HepG2 (cell line): Measurements from ENCODE around the gene KLF15. TPM values are rescaled to one million over a fixed set of nuclear protein-coding genes. Genes with fewer than 3 reads are reported as not detected.

Source experiments
- ATF5 ChIP-seq: sonication (generic); formaldehyde crosslinking; IDR thresholded peaks from 2 replicates; pipeline ENCODE4 v1.4.0; 2020; ENCODE audit warnings: mild to moderate bottlenecking, low read depth, missing genetic modification reagents
- HOXA5 ChIP-seq: sonication (generic); formaldehyde crosslinking; IDR thresholded peaks from 2 replicates; pipeline ENCODE4 v1.4.0; 2020; ENCODE audit warnings: missing genetic modification reagents
- NONO ChIP-seq, 2 experiments: fragments of 450-650 bp in 1 of 2; sonication (generic) in 1 of 2; formaldehyde crosslinking in 1 of 2; IDR thresholded peaks in 1 of 2; conservative IDR thresholded peaks in 1 of 2; 2 replicates each; pipeline versions ENCODE4 v1.6.1 to v1.8.0; 2017 to 2022; ENCODE audit warnings: mild to moderate bottlenecking in 1 of 2, missing genetic modification reagents in 1 of 2, moderate library complexity in 1 of 2
- NR2C2 ChIP-seq: sonication (generic); formaldehyde crosslinking; IDR thresholded peaks from 2 replicates; pipeline ENCODE4 v1.4.0; 2020; ENCODE audit warnings: missing genetic modification reagents, mild to moderate bottlenecking, moderate library complexity, borderline replicate concordance
- PBX2 ChIP-seq: IDR thresholded peaks from 2 replicates; pipeline ENCODE4 v1.6.1; 2016; ENCODE audit warnings: control low read depth
- SNAPC2 ChIP-seq: sonication (generic); formaldehyde crosslinking; IDR thresholded peaks from 2 replicates; pipeline ENCODE4 v1.8.1; 2022; ENCODE audit warnings: mild to moderate bottlenecking, missing genetic modification reagents
- THAP8 ChIP-seq: sonication (generic); formaldehyde crosslinking; IDR thresholded peaks from 2 replicates; pipeline ENCODE4 v1.5.1; 2020; ENCODE audit warnings: missing genetic modification reagents, mild to moderate bottlenecking, borderline replicate concordance
- ZBTB20 ChIP-seq: sonication (generic); formaldehyde crosslinking; IDR thresholded peaks from 2 replicates; pipeline ENCODE4 v1.8.1; 2023; ENCODE audit warnings: missing genetic modification reagents, low read depth, mild to moderate bottlenecking, borderline replicate concordance
- ZNF577 ChIP-seq: sonication (generic); formaldehyde crosslinking; IDR thresholded peaks from 2 replicates; pipeline ENCODE4 v1.4.0; 2020; ENCODE audit warnings: mild to moderate bottlenecking, low read depth, missing genetic modification reagents, borderline replicate concordance
- ZNF616 ChIP-seq: sonication (generic); formaldehyde crosslinking; IDR thresholded peaks from 2 replicates; pipeline ENCODE4 v1.5.0; 2020; ENCODE audit warnings: low read depth, mild to moderate bottlenecking, missing genetic modification reagents
- polyA plus RNA-seq, 8 experiments: library from polyadenylated mRNA; depleted of rRNA in 3 of 8; stranded (reverse) in 7 of 8; unstranded in 1 of 8; fragments of >200 nt; fragmentation: Illumina TruSeq in 4 of 8; extraction: Trizol in 4 of 8; gene quantifications; 2 replicates each; pipeline versions ENCODE4 v1.2.1 to v1.2.3, GENCODE V29; 2011 to 2016; ENCODE audit warnings: low read depth in 4 of 8, missing spikeins in 1 of 8, mixed read lengths in 1 of 8; ENCODE audit not compliant: insufficient read depth in 1 of 8
- total RNA-seq, 5 experiments: library from RNA; depleted of rRNA; stranded (reverse); fragments of >200 nt; fragmentation: Illumina TruSeq; extraction: Trizol; gene quantifications; 2 replicates each; pipeline ENCODE4 v1.2.3, GENCODE V29; 2016; ENCODE audit warnings: low read depth in 1 of 5
- TF ChIP-seq, protein P1 (sequence below): sonication (generic); formaldehyde crosslinking; IDR thresholded peaks from 2 replicates; pipeline ENCODE4 v1.4.0; 2020; ENCODE audit warnings: mild to moderate bottlenecking, missing genetic modification reagents, borderline replicate concordance
- TF ChIP-seq, protein P2 (sequence below): sonication (generic); formaldehyde crosslinking; IDR thresholded peaks from 2 replicates; pipeline ENCODE4 v1.8.0; 2022; ENCODE audit warnings: mild to moderate bottlenecking, missing genetic modification reagents; ENCODE audit not compliant: insufficient replicate concordance
- TF ChIP-seq, protein P3 (sequence below): sonication (generic); formaldehyde crosslinking; IDR thresholded peaks from 2 replicates; pipeline ENCODE4 v1.5.0; 2020; ENCODE audit warnings: missing genetic modification reagents
- TF ChIP-seq, protein P4 (sequence below): sonication (generic); formaldehyde crosslinking; IDR thresholded peaks from 2 replicates; pipeline ENCODE4 v1.8.1; 2023; ENCODE audit warnings: mild to moderate bottlenecking, missing genetic modification reagents
- TF ChIP-seq, protein P5 (sequence below): IDR thresholded peaks from 2 replicates; pipeline ENCODE4 v1.6.1; 2016; ENCODE audit warnings: low read depth, borderline replicate concordance
- TF ChIP-seq, protein P6 (sequence below): IDR thresholded peaks from 2 replicates; pipeline ENCODE4 v1.6.1; 2016

The KLF15 gene
- total and polyA plus RNA-seq, 2 of the 13 experiments (the other 11 are each of a cell fraction or from before 2014, with no cell fraction given): 7.1 to 7.8 TPM

- TF ChIP-seq, protein P1, sequence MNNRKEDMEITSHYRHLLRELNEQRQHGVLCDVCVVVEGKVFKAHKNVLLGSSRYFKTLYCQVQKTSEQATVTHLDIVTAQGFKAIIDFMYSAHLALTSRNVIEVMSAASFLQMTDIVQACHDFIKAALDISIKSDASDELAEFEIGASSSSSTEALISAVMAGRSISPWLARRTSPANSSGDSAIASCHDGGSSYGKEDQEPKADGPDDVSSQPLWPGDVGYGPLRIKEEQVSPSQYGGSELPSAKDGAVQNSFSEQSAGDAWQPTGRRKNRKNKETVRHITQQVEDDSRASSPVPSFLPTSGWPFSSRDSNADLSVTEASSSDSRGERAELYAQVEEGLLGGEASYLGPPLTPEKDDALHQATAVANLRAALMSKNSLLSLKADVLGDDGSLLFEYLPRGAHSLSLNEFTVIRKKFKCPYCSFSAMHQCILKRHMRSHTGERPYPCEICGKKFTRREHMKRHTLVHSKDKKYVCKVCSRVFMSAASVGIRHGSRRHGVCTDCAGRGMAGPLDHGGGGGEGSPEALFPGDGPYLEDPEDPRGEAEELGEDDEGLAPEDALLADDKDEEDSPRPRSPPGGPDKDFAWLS (CRISPR knock-in tag): no peak
- TF ChIP-seq PBX2 (no peak), ZBTB20 (CRISPR knock-in tag) (no peak), ZNF616 (0 out of 2 replicates have a peak, but pooled peaks have one; percentile 72), HOXA5 (CRISPR knock-in tag) (0 out of 2 replicates have a peak, but pooled peaks have one; percentile 64), NONO (IDR thresholded peaks at IDR 0.05) (no peak), NONO (CRISPR knock-in tag; conservative IDR thresholded peaks at IDR 0.05) (no peak; the same call in 1 of the 2 replicates), NR2C2 (CRISPR knock-in tag) (peak; percentile 55; the same call in 1 of the 2 replicates), THAP8 (CRISPR knock-in tag) (0 out of 2 replicates have a peak, but pooled peaks have one; percentile 74), ATF5 (CRISPR knock-in tag) (no peak), ZNF577 (CRISPR knock-in tag) (no peak), SNAPC2 (peak; percentile 75; the same call in 1 of the 2 replicates)
- TF ChIP-seq, protein P2, sequence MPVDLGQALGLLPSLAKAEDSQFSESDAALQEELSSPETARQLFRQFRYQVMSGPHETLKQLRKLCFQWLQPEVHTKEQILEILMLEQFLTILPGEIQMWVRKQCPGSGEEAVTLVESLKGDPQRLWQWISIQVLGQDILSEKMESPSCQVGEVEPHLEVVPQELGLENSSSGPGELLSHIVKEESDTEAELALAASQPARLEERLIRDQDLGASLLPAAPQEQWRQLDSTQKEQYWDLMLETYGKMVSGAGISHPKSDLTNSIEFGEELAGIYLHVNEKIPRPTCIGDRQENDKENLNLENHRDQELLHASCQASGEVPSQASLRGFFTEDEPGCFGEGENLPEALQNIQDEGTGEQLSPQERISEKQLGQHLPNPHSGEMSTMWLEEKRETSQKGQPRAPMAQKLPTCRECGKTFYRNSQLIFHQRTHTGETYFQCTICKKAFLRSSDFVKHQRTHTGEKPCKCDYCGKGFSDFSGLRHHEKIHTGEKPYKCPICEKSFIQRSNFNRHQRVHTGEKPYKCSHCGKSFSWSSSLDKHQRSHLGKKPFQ (CRISPR knock-in tag): no peak
- TF ChIP-seq, protein P3, sequence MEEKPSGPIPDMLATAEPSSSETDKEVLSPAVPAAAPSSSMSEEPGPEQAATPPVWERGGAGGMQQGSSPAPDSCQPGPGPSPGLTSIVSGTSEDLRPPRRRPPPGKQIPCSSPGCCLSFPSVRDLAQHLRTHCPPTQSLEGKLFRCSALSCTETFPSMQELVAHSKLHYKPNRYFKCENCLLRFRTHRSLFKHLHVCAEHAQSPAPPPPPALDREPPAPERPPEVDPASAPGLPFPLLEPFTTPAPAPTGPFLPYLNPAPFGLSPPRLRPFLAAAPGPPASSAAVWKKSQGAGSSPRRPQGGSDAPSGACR (CRISPR knock-in tag): no peak
- TF ChIP-seq, protein P4, sequence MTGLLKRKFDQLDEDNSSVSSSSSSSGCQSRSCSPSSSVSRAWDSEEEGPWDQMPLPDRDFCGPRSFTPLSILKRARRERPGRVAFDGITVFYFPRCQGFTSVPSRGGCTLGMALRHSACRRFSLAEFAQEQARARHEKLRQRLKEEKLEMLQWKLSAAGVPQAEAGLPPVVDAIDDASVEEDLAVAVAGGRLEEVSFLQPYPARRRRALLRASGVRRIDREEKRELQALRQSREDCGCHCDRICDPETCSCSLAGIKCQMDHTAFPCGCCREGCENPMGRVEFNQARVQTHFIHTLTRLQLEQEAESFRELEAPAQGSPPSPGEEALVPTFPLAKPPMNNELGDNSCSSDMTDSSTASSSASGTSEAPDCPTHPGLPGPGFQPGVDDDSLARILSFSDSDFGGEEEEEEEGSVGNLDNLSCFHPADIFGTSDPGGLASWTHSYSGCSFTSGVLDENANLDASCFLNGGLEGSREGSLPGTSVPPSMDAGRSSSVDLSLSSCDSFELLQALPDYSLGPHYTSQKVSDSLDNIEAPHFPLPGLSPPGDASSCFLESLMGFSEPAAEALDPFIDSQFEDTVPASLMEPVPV (CRISPR knock-in tag): peak; percentile 61; the same call in 1 of the 2 replicates
- TF ChIP-seq, protein P5, sequence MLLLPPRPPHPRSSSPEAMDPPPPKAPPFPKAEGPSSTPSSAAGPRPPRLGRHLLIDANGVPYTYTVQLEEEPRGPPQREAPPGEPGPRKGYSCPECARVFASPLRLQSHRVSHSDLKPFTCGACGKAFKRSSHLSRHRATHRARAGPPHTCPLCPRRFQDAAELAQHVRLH (CRISPR knock-in tag): peak; percentile 73
- TF ChIP-seq, protein P6, sequence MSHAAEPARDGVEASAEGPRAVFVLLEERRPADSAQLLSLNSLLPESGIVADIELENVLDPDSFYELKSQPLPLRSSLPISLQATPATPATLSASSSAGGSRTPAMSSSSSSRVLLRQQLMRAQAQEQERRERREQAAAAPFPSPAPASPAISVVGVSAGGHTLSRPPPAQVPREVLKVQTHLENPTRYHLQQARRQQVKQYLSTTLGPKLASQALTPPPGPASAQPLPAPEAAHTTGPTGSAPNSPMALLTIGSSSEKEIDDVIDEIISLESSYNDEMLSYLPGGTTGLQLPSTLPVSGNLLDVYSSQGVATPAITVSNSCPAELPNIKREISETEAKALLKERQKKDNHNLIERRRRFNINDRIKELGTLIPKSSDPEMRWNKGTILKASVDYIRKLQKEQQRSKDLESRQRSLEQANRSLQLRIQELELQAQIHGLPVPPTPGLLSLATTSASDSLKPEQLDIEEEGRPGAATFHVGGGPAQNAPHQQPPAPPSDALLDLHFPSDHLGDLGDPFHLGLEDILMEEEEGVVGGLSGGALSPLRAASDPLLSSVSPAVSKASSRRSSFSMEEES: peak; percentile 70
Measured at GRCh38 chr3:126355777-126356372, 1.3 kb downstream of the KLF15 start (continued).
